Measurements from ENCODE around the gene SNAPC2. TPM values are rescaled to one million over a fixed set of nuclear protein-coding genes. Genes with fewer than 3 reads are reported as not detected.

Gene SNAPC2
- total RNA-seq, 2 experiments from 2014 or later: 9.9 to 10.9 TPM

GRCh38 chr19:7908742-7909461 is 11.2 kb upstream of the SNAPC2 start:
- no peaks in the 10 kb centered on the region for H3K9me3 ChIP-seq (ENCODE audit: control insufficient read depth in 1 of 2, insufficient read depth in 1 of 2, low read length in 2 of 2)
- DNase-seq (no peak), ATAC-seq (ENCODE audit: poor library complexity) (no peak)
- intact Hi-C loops (cut with DNase I, micrococcal nuclease): loop anchor here in 1 of 2 experiments (10.0 kb wide), 1 partner anchor 374 kb away; the partner anchor contains the start of gene PNPLA6
- Mint-ChIP-seq H3K4me3 (no peak overlapping the region), H3K27ac (no peak overlapping the region), H3K36me3 (ENCODE audit: low read depth) (peaks cover 46% of the 10 kb centered on the region), H3K9me3 (no peaks in the 10 kb centered on the region), H3K4me1 (ENCODE audit: low read depth) (peaks cover 19% of the 10 kb centered on the region), H3K27me3 (no peaks in the 10 kb centered on the region)
- H3K27ac ChIP-seq (ENCODE audit: low read depth in 1 of 2, low read length in 2 of 2): no peak overlapping the region
- peaks cover 62% of the 10 kb centered on the region for H3K36me3 ChIP-seq (ENCODE audit: insufficient read depth, low read length)
- no peaks in the 10 kb centered on the region for H3K27me3 ChIP-seq (ENCODE audit: control insufficient read depth in 1 of 2, insufficient read depth in 2 of 2, low read length in 2 of 2)
- ChIA-PET CTCF (no interaction called here), POLR2A (interaction anchor here (1.0 to 1.6 kb wide), 2 partner anchors 11 to 40 kb away, joined by 3 to 6 read pairs; partner anchors contain the start of gene SNAPC2)
- H3K4me3 ChIP-seq (ENCODE audit: low read length): no peak overlapping the region
- no peak for TF ChIP-seq CTCF (IDR thresholded peaks at IDR 0.05)
- H3K4me1 ChIP-seq (ENCODE audit: insufficient read depth, low read length): peaks cover 45% of the 10 kb centered on the region

DNA sequence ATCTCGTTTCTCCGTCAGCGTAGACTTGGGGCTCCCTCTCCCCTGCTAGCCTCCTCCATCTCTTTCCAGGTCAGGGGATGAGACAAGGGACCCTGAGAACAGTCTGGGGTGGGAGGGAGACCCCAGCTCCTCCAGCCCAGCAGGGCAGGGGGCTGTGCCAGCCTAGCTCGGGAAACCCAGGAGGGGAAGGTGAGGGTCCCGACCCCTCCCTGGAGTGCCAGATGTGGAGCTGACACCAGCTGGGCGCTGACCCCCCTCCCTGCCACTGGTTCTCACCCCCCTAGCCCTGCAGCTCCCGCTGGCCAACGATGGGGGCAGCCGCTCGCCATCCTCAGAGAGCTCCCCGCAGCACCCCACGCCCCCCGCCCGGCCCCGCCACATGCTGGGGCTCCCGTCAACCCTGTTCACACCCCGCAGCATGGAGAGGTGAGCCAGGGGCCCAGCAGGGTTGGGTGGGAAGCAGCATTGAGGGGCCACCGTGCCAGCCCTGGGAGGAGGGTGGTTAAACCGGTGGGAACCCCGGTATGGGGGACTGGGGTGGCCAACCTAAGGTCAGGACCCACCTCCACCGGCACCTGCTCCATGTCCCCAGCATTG is 10.6 kb upstream of the SNAPC2 start:
- H3K4me1 ChIP-seq (ENCODE audit: insufficient read depth, low read length): peaks cover 40% of the 10 kb centered on the region
- H3K36me3 Mint-ChIP-seq (ENCODE audit: low read depth): peaks cover 42% of the 10 kb centered on the region
- no peak overlapping the region for H3K27ac ChIP-seq (ENCODE audit: low read depth in 1 of 2, low read length in 2 of 2)
- no peaks in the 10 kb centered on the region for H3K9me3 Mint-ChIP-seq
- H3K9me3 ChIP-seq (ENCODE audit: control insufficient read depth in 1 of 2, insufficient read depth in 1 of 2, low read length in 2 of 2): no peaks in the 10 kb centered on the region
- intact Hi-C loops (cut with DNase I, micrococcal nuclease): loop anchor here in 1 of 2 experiments (10.0 kb wide), 1 partner anchor 375 kb away; the partner anchor contains the start of gene PNPLA6
- H3K36me3 ChIP-seq (ENCODE audit: insufficient read depth, low read length): peaks cover 62% of the 10 kb centered on the region
- no peak overlapping the region for H3K4me3 Mint-ChIP-seq
- peak in 1 of 14 experiments; percentile 19 for DNase-seq
- no peak for TF ChIP-seq CTCF (IDR thresholded peaks at IDR 0.05)
- no peak for ATAC-seq (ENCODE audit: poor library complexity)
- no peaks in the 10 kb centered on the region for H3K27me3 Mint-ChIP-seq
- no peaks in the 10 kb centered on the region for H3K27me3 ChIP-seq (ENCODE audit: control insufficient read depth in 1 of 2, insufficient read depth in 2 of 2, low read length in 2 of 2)
- no peak overlapping the region for H3K4me3 ChIP-seq (ENCODE audit: low read length)
- POLR2A ChIA-PET: no interaction called here
- CTCF ChIA-PET: no interaction called here
- H3K4me1 Mint-ChIP-seq (ENCODE audit: low read depth): peaks cover 15% of the 10 kb centered on the region
- H3K27ac Mint-ChIP-seq: no peak overlapping the region

DNA sequence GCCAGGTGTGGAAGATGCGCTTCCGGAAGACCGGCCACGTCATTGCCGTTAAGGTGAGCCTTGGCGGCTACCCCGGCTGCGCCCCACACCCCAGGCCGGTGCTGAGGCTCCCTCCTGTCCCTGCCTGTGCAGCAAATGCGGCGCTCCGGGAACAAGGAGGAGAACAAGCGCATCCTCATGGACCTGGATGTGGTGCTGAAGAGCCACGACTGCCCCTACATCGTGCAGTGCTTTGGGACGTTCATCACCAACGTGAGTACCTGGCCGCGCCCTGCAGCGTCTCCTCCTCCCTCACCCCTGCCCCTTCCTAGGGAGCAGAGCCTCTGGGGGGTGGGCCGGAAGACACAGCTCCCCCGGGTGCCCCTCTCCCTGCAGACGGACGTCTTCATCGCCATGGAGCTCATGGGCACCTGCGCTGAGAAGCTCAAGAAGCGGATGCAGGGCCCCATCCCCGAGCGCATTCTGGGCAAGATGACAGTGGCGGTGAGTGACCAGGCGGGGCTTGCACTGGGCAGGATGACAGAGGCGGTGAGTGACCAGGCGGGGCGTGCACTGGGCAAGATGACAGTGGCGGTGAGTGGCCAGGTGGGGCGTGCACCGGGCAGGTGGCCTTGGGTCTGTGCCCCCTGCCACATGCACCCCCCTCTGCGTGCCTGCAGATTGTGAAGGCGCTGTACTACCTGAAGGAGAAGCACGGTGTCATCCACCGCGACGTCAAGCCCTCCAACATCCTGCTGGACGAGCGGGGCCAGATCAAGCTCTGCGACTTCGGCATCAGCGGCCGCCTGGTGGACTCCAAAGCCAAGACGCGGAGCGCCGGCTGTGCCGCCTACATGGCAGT is 9.6 kb upstream of the SNAPC2 start:
- Histone ChIP-seq H3K9me3 (ENCODE audit: control insufficient read depth in 1 of 2, insufficient read depth in 1 of 2, low read length in 2 of 2) (no peaks in the 10 kb centered on the region), H3K36me3 (ENCODE audit: insufficient read depth, low read length) (peaks cover 62% of the 10 kb centered on the region), H3K4me3 (ENCODE audit: low read length) (no peak overlapping the region), H3K4me1 (ENCODE audit: insufficient read depth, low read length) (peaks cover 32% of the 10 kb centered on the region), H3K27ac (ENCODE audit: low read depth in 1 of 2, low read length in 2 of 2) (no peak overlapping the region), H3K27me3 (ENCODE audit: control insufficient read depth in 1 of 2, insufficient read depth in 2 of 2, low read length in 2 of 2) (peaks cover 4% of the 10 kb centered on the region in 2 experiments)
- CTCF ChIA-PET: no interaction called here
- H3K4me1 Mint-ChIP-seq (ENCODE audit: low read depth): peaks cover 9% of the 10 kb centered on the region
- no peak for ATAC-seq (ENCODE audit: poor library complexity)
- no peaks in the 10 kb centered on the region for H3K9me3 Mint-ChIP-seq
- H3K27ac Mint-ChIP-seq: no peak overlapping the region
- H3K4me3 Mint-ChIP-seq: no peak overlapping the region
- peaks cover 9% of the 10 kb centered on the region for H3K27me3 Mint-ChIP-seq
- DNase-seq: peak in 1 of 14 experiments; percentile 43
- intact Hi-C loops (cut with DNase I, micrococcal nuclease): no loop called here
- POLR2A ChIA-PET: no interaction called here
- TF ChIP-seq CTCF (IDR thresholded peaks at IDR 0.05): no peak
- peaks cover 34% of the 10 kb centered on the region for H3K36me3 Mint-ChIP-seq (ENCODE audit: low read depth)
